Neural crest cell (in vitro differentiated cells): ENCODE results near the gene TNFSF9. TPM values are rescaled to one million over a fixed set of nuclear protein-coding genes. Genes with fewer than 3 reads are reported as not detected.
A peak's percentile ranks its signal among the peaks of the same experiment; 100 is the strongest.

Source experiments
- DNase-seq: peaks from one replicate; pipeline ENCODE4 v3.0.0; 2021; ENCODE audit warnings: low read depth, mixed read lengths, low spot score
- H3K27ac Mint-ChIP-seq: one replicate; pipeline ENCODE4 v1.8.0; 2021; ENCODE audit warnings: mild to moderate bottlenecking, mixed read lengths; ENCODE audit not compliant: unreplicated experiment
- H3K27me3 Mint-ChIP-seq: 2 replicates; pipeline ENCODE4 v1.8.0; 2021; ENCODE audit warnings: low read depth, mild to moderate bottlenecking, mixed read lengths
- H3K36me3 Mint-ChIP-seq: 2 replicates; pipeline ENCODE4 v1.8.0; 2021; ENCODE audit warnings: low read depth, mild to moderate bottlenecking, mixed read lengths
- H3K4me1 Mint-ChIP-seq: 2 replicates; pipeline ENCODE4 v1.8.0; 2021; ENCODE audit warnings: mixed read lengths
- H3K4me3 Mint-ChIP-seq: one replicate; pipeline ENCODE4 v1.8.0; 2021; ENCODE audit warnings: mild to moderate bottlenecking, mixed read lengths
- H3K9me3 Mint-ChIP-seq: 2 replicates; pipeline ENCODE4 v1.8.0; 2021; ENCODE audit warnings: mixed read lengths
- total RNA-seq: library from RNA; stranded (reverse); gene quantifications from 2 replicates; pipeline ENCODE4 v1.2.1, GENCODE V29; 2021
- TF ChIP-seq, protein P1 (sequence below): fragments of 200-600 bp; sonication (generic); conservative IDR thresholded peaks from 2 replicates; pipeline ENCODE4 v1.5.0; 2021; ENCODE audit warnings: antibody characterized with exemption, mild to moderate bottlenecking

The TNFSF9 gene
- total RNA-seq, 1 donor from 2014 or later: 1.4 TPM

DNA sequence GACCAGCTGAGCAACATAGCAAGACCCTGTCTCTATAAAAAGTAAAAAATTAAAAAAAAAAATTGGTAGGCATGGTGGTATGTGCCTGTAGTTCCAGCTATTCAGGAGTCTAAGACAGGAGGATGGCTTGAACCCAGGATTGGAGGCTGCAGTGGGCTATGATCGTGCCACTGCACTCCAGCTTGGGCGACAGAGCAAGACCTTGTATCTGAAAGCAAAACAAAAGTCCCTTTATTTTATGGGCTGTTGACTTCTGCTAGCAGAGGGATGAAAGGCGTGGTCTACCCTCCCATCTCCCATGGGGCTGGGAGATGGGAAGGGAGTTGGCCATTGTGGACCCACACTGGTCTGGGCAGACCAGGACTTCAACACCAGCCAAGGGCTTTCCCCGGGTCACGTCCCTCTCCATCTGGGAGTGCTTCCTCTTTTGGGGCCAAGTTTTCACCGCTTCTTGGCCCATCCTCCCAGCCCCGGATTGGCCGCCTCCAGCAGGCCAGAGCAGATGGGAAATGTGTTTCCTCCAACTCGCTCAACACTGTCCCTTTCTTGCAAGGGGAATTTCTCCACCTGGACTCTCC lies 2.2 kb upstream of the TNFSF9 start:
- no peak for DNase-seq
- Mint-ChIP-seq H3K27ac (peak overlapping the region; percentile 43), H3K36me3 (peaks cover 4% of the 10 kb centered on the region), H3K27me3 (peaks cover 44% of the 10 kb centered on the region), H3K4me1 (peaks cover 30% of the 10 kb centered on the region), H3K4me3 (peak overlapping the region; percentile 56), H3K9me3 (peaks cover 4% of the 10 kb centered on the region)
- TF ChIP-seq, protein P1, sequence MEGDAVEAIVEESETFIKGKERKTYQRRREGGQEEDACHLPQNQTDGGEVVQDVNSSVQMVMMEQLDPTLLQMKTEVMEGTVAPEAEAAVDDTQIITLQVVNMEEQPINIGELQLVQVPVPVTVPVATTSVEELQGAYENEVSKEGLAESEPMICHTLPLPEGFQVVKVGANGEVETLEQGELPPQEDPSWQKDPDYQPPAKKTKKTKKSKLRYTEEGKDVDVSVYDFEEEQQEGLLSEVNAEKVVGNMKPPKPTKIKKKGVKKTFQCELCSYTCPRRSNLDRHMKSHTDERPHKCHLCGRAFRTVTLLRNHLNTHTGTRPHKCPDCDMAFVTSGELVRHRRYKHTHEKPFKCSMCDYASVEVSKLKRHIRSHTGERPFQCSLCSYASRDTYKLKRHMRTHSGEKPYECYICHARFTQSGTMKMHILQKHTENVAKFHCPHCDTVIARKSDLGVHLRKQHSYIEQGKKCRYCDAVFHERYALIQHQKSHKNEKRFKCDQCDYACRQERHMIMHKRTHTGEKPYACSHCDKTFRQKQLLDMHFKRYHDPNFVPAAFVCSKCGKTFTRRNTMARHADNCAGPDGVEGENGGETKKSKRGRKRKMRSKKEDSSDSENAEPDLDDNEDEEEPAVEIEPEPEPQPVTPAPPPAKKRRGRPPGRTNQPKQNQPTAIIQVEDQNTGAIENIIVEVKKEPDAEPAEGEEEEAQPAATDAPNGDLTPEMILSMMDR: no peak

DNA sequence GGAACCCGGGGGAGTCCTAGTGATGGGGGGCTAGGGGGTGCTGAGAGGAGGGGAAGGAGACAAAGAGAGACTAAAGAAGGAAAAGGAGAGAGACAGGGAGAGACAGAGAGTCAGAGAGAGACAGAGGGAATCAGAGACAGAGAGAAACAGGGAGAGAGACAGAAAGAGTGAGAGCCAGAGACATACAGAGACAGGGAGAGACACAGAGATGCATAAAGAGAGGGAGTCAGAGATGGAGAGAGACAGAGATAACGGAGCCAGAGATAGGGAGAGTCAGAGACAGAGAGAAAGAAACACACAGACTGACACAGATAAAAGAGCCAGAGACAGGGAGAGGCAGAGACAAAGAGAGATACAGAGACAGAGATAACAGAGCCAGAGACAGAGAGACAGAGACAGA lies 1.5 kb upstream of the TNFSF9 start:
- peaks cover 52% of the 10 kb centered on the region for H3K27me3 Mint-ChIP-seq
- H3K4me3 Mint-ChIP-seq: peak overlapping the region; percentile 84

DNA sequence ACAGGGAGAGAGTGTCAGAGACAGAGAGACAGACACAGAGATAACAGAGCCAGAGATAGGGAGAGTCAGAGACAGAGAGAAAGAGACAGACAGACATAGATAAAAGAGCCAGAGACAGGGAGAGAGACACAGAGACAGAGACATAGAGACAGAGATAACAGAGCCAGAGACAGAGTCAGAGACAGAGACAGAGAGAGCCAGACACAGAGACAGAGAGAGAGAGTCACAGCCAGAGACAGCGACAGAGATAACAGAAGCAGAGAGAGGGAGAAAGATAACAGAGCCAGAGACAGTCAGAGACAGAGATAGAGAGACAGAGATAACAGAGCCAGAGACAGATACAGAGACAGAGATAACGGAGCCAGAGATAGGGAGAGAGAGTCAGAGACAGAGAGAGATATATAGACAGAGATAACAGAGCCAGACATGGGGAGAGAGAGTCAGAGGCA lies 865 bp upstream of the TNFSF9 start:
- H3K4me1 Mint-ChIP-seq: peaks cover 39% of the 10 kb centered on the region
- DNase-seq: no peak
- H3K27ac Mint-ChIP-seq: no peak overlapping the region
- H3K9me3 Mint-ChIP-seq: peaks cover 4% of the 10 kb centered on the region
- TF ChIP-seq, protein P1: no peak
- peaks cover 4% of the 10 kb centered on the region for H3K36me3 Mint-ChIP-seq
- peaks cover 58% of the 10 kb centered on the region for H3K27me3 Mint-ChIP-seq
- H3K4me3 Mint-ChIP-seq: peak overlapping the region; percentile 84

More for the DNA sequence above, 1.5 kb upstream of the TNFSF9 start:
- Mint-ChIP-seq H3K9me3 (peaks cover 4% of the 10 kb centered on the region), H3K36me3 (peaks cover 4% of the 10 kb centered on the region), H3K27ac (no peak overlapping the region), H3K4me1 (peaks cover 37% of the 10 kb centered on the region)
- DNase-seq: no peak
- TF ChIP-seq, protein P1: no peak

DNA sequence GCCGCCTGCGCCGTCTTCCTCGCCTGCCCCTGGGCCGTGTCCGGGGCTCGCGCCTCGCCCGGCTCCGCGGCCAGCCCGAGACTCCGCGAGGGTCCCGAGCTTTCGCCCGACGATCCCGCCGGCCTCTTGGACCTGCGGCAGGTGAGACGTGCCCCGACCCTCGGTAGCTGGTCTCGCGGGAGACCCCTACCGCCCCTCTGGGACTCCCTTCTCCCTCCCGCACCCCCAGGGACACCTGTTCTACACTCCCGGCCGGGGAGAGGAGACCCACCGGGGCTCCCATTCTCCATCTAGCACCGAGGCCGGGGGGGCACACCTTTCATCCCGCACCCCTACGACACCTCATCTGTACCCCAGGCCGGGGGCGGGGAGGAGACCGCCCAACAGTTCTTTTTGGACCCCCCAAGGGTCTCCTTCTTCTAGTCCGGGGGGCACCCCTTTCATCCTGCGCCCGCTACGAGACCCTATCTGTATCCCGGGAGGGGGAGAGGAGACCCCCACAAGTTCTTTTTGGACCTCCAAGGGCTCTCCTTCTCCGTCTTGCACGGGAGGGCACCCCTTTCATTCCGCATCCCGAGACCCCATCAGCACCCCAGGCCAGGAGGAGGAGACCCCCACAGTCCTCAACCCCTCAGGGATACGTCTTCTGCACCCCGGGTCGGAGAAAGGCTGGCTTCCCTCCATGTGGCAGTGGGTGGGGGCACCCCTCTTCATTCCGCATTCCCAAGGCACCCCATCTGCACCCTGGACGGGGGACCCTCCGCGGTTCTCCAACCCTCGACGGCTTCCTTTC lies 533 bp downstream of the TNFSF9 start:
- peaks cover 39% of the 10 kb centered on the region for H3K4me1 Mint-ChIP-seq
- H3K36me3 Mint-ChIP-seq: peaks cover 7% of the 10 kb centered on the region
- H3K27ac Mint-ChIP-seq: no peak overlapping the region
- peak overlapping the region; percentile 84 for H3K4me3 Mint-ChIP-seq
- TF ChIP-seq, protein P1: no peak
- H3K9me3 Mint-ChIP-seq: peaks cover 7% of the 10 kb centered on the region
- H3K27me3 Mint-ChIP-seq: peaks cover 70% of the 10 kb centered on the region
- no peak for DNase-seq

DNA sequence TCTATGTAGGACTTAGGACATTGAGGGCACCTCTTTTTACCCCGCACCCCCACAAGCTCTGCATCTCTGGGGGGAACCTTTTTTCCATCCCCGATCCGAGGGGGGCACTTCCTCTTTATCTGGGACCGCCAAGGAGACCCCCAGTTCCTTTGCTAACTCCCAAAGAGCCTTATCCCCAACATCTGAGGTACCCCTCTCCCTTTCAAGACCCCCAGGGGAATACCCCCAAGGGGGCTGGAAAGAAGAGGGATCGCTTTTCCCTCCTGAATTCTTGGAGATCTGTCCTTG lies 1.1 kb downstream of the TNFSF9 start:
- H3K27me3 Mint-ChIP-seq: peaks cover 70% of the 10 kb centered on the region
- TF ChIP-seq, protein P1: no peak
- H3K9me3 Mint-ChIP-seq: peaks cover 7% of the 10 kb centered on the region
- H3K4me1 Mint-ChIP-seq: peaks cover 39% of the 10 kb centered on the region
- DNase-seq: no peak
- peaks cover 7% of the 10 kb centered on the region for H3K36me3 Mint-ChIP-seq
- H3K4me3 Mint-ChIP-seq: peak overlapping the region; percentile 78
- no peak overlapping the region for H3K27ac Mint-ChIP-seq
